ENCODE measurements around the gene TMED9.
A peak's percentile ranks its signal among the peaks of the same experiment; 100 is the strongest.
"Not testable (repeated sequence)": the region's sequence is repeated elsewhere in the genome, so short reads cannot be mapped to it uniquely, and the experiment has no call there.

TMED9 gene

GRCh38 chr5:177592010-177592834 lies at the start of gene TMED9:
TMED9 (plus strand) TSS chr5:177592203; CDS start chr5:177592215, 12 bp downstream.
- peak; percentile 77 to 81 for DNase-seq (ENCODE audit: low read depth in 2 of 2)

GRCh38 chr5:177542816-177543465 lies 49.1 kb upstream of the TMED9 start:
- no peak for DNase-seq (ENCODE audit: low read depth in 2 of 2)

- DNase-seq (ENCODE audit: low read depth in 2 of 2): no peak
These were observed 46.3 kb upstream of the TMED9 start for GRCh38 chr5:177545487-177546257.

DNA sequence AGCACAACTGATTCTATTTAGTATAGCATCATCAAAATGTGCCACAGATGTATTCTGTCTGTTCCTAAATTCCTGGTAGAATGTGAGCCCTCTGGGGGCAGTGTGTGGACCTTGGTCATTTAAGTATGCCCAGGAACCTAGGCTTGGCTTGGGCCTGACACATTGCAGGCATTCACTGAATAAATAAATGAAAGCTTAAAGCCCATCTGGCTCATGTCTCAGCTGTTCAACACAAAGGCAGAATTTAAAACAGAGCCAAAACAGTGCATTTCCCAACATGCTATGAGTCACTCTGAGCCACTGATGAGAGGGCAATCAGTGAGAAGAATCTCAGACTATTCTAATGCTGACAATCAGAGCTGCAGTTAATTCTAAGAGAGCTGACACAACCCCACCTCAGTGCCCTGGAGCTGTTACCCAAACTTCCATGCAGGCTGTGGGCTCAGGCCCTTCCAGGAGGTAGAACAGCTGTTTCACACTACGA lies 45.7 kb upstream of the TMED9 start:
- no peak for DNase-seq (ENCODE audit: low read depth in 2 of 2)

GRCh38 chr5:177547736-177548135 lies 44.3 kb upstream of the TMED9 start:
- no peak for DNase-seq (ENCODE audit: low read depth in 2 of 2)

DNA sequence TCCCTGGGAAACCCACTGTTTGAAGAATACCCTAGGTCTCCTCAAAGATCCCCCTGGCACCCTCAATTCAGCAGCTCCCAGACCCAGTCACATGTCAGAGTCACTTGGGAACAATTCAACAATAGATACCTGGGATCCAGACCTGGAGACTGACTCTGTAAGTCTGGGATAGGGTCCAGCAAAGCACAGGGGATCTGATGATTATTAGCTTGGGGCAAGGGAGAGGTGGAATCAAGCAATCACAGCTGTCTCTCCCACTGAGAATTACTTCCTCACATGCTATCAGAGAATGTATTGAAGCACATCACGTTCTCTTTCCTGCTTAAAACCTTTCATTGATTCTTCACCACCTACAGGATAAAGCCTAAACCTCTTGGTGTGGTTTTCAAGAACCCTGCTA lies 43.5 kb upstream of the TMED9 start:
- no peak for DNase-seq (ENCODE audit: low read depth in 2 of 2)

DNA sequence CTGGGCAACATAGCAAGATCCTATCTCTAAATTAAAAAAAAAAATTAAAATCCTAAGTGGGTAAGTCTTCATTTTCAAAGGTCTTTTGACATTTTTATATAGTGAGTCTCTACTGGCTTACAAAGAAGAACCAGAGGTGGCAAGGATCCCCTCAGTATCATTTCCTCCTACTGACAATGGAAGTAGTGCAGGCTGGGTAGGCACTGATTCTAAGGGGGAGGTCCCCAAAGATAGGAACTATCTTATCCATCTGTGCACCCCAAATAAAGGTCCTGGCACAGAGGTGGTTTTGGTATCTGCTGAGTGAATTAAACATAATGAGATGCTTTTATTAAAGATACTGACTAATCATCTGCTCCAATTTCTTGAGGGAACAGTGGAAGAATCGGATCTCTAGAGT lies 41.9 kb upstream of the TMED9 start:
- DNase-seq (ENCODE audit: low read depth in 2 of 2): no peak

DNA sequence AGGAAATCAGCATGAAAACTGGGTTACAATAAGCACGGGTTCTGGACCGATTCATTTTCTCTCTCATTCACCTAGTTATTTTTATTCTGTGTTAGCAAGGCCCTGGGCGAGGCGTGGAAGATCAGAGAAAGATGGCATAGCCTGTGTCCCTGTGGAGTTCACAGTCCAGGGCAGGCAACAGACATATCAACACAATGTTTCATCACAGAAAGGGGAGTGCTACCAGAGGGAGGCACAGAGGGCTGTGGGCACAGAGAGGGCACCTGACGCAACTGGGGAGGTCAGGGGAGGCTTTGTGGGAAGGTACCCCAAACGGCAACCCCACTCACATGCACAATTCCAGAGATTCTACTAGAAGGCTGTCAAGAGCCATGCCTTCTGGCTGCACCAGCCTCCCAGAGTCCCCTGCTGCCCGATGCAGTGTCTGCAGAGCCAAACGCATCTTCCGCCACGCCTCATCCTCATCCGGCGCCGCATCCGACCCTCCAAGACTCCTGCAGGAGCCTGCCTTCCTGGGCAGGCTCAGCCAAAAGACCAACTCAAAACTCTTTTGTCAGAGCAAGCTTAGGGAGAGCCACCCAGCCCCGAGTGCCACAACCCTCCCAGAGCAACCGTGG lies 39.1 kb upstream of the TMED9 start:
- DNase-seq (ENCODE audit: low read depth in 2 of 2): no peak

DNA sequence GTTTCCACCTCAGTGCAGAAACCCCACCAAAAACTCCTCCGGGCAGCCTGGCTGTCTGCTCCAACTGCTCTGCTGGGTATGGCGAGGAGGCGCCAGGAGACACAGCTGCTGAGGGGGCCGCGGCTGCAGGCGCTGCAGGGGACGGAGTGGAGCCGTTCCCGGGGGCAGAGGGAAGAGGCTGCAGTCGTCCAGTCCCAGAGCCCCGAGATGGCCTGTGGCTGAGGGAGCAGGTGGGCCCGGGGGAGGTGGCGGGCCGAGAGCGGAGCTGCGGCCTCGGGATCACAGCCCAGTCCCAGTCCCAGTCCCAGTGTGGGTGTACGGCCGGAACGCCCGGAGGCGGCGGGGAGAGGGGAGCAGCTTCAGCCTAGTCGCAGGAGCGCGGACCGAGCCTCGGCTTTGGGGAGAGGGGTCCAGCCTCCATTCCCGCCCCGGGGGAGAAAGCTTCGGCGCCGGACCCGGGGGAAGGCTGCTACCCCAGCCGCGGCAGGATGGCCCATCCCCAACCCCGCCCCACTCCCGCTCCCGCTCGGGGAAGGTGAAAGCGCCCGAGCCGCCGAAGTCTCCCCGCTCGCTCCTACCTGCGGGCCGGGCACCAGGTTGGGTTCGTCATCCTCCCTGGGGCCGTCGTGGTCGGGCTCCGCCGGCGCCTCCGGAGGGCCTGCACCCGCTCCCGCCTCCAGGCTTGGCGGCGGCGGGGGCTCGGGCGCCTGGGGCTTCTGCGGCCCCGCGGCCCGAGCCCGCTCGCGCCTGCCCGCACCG lies 38.2 kb upstream of the TMED9 start:
- DNase-seq (ENCODE audit: low read depth in 2 of 2): peak; percentile 13 to 24

GRCh38 chr5:177554474-177555111 lies 37.4 kb upstream of the TMED9 start, which contains the start of gene FAM193B:
FAM193B (minus strand) TSS chr5:177554563; CDS start chr5:177554458, 105 bp downstream.
- DNase-seq (ENCODE audit: low read depth in 2 of 2): peak; percentile 94 to 95

DNA sequence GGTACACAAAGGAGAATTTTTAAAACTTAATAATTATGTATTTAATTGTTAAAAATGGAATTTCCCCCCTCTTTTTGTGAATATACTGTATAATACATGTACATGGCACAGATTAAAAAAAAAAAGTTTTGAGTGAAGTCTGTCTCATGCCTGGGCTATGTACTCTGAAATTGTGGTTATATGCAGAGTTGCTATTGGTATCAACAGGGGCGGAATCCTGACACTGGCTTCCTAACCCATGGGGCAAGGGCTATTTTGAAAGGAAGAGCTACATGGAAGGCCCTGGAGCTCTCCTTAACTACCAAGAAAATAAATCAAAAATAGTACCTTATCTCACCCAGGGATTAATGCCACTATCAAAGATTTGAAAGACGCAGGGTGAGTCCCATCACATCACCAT lies 36.8 kb upstream of the TMED9 start:
- DNase-seq (ENCODE audit: low read depth in 2 of 2): no peak

- DNase-seq (ENCODE audit: low read depth in 2 of 2): no peak
These were observed 36.3 kb upstream of the TMED9 start for GRCh38 chr5:177555665-177556064.

DNA sequence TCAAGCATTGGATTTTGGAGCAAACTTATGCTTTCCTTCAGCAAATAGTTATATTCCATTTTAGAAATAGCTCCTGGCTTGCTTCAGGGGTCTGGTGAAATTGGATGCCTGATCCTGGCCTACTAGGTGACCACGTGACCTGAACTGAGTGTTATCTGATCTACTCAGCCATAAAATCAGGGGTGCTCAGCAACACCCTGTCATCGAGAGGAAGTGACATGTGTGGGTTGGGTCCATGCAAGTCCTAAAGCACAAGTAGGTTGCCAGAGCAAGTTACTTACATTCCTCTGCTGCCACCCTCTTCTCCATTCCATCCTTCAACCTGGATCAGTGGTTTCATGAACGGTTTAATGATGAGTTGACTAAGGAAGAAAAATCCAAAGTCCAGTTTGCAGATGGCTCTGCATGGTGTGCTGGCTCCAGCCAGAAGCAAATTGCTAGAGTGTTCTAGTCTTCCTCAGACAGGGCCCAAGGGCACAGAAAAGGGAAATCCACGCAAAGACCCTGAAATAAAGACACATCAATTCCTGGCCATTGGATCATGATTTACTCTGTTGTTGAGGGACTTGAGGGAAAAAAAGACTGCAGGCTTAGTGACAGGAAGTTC lies 34.9 kb upstream of the TMED9 start:
- no peak for DNase-seq (ENCODE audit: low read depth in 2 of 2)

- DNase-seq (ENCODE audit: low read depth in 2 of 2): no peak
These were observed 34.2 kb upstream of the TMED9 start for GRCh38 chr5:177557796-177558195.

DNA sequence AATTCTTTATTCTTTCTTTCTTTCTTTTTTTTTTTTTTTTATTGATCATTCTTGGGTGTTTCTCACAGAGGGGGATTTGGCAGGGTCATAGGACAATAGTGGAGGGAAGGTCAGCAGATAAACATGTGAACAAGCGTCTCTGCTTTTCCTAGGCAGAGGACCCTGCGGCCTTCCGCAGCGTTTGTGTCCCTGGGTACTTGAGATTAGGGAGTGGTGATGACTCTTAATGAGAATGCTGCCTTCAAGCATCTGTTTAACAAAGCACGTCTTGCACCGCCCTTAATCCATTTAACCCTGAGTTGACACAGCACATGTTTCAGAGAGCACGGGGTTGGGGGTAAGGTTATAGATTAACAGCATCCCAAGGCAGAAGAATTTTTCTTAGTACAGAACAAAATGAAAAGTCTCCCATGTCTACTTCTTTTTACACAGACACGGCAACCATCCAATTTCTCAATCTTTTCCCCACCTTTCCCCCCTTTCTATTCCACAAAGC lies 32.5 kb upstream of the TMED9 start:
- not testable (repeated sequence) for DNase-seq (ENCODE audit: low read depth in 2 of 2)

DNA sequence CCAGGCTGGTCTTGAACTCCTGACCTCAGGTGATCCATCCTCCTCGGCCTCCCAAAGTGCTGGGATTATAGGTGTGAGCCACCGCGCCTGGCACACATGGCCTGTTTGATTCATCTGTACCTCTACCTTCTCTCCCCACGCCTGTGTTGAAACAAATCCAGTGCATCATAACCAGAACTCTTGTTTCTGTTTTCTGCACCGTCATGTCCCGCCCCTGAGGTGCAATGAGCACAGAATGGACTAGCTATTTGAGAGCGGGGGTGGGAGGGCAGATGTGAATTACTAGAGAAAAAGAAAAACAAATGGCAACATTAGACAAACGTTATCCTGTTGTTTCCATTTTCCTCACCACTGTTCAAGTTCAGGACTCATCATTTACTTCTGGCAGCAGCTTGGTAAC lies 27.0 kb upstream of the TMED9 start:
- no peak for DNase-seq (ENCODE audit: low read depth in 2 of 2)

GRCh38 chr5:177568326-177568725 lies 23.7 kb upstream of the TMED9 start:
- DNase-seq (ENCODE audit: low read depth in 2 of 2): no peak

DNA sequence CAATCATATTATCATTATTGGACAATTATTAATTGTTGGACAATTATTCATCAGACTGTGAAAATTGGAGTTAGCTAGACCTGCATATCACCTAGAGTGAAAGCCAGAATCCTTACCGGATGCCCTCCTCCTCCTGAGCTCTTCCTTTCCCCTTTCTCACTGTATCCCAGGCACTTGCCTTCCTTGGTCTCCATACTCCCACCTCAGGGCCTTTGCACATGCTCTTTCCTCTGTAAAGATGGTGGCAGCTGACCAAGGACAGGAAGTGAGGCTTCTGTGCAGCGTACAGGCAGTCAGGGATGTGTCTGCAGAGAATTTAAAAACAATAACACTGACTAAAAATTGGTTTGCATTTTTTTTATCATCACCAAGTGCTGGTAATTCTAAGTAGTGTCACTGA lies 22.1 kb upstream of the TMED9 start:
- no peak for DNase-seq (ENCODE audit: low read depth in 2 of 2)

DNA sequence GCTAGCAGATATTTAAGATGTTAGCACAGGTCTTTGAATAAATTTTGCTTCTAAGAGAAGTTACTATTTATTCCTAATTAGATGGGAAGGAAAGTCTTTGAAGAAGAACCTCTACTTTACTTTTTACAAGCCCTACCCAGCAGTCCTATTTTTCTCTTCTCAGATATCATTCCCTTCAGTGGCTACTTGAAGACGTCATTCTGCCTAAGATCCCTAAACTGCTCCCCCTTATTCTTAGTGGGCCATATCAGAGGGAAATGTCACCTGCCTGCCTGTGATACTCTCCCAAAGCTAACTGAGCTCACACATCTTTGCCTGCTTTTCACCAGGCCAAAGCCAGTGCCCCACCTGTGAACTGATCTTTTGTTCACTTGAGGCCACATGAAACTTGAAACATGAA lies 16.5 kb upstream of the TMED9 start:
- DNase-seq (ENCODE audit: low read depth in 2 of 2): no peak

- no peak for DNase-seq (ENCODE audit: low read depth in 2 of 2)
These were observed 15.8 kb upstream of the TMED9 start for GRCh38 chr5:177576169-177576568.

Data from stimulated activated CD4-positive, alpha-beta T cell treated with anti-CD3 and anti-CD28 coated beads, Interleukin-12 subunit alpha, Interleukin-12 subunit beta, amount 100 ng/mL, for 24 hours (primary cell).